22Rv1 (cell line): ENCODE data around the gene OR52L1.

Source experiments
- H3K27ac ChIP-seq: fragments of 450-650 bp; 2 replicates; pipeline ENCODE4 v1.5.1; 2017
- ZFX ChIP-seq: fragments of 450-650 bp; IDR thresholded peaks from 2 replicates; pipeline ENCODE4 v1.6.1; 2017; ENCODE audit warnings: antibody characterized with exemption, borderline replicate concordance
- TF ChIP-seq, protein P1 (sequence below): fragments of 450-650 bp; IDR thresholded peaks from 2 replicates; pipeline ENCODE4 v1.5.1; 2017; ENCODE audit warnings: mild to moderate bottlenecking

The OR52L1 gene

DNA sequence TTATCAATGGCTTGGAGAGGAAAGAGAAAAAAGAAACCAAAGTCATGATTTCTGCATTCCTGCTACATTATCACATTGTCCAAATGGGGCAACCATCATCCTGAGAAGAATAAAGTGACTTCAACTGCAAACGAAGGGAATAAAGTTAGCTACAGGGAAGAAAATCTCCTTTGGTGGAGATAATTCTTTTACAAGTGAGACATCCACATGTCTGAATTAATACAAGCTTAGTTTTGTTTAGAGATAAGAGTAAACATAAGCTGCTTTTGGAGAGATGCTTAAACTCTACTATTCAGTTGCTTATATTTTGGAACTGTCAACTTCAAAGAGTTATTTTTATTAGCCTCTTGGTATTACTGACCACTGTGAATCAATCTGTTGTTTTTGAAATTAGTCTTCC, at the start of gene OR52L1:
OR52L1 (minus strand) TSS at position 101 of the 400 bp plus-strand sequence; CDS start at position 46, 55 bp downstream.
- TF ChIP-seq, protein P1, sequence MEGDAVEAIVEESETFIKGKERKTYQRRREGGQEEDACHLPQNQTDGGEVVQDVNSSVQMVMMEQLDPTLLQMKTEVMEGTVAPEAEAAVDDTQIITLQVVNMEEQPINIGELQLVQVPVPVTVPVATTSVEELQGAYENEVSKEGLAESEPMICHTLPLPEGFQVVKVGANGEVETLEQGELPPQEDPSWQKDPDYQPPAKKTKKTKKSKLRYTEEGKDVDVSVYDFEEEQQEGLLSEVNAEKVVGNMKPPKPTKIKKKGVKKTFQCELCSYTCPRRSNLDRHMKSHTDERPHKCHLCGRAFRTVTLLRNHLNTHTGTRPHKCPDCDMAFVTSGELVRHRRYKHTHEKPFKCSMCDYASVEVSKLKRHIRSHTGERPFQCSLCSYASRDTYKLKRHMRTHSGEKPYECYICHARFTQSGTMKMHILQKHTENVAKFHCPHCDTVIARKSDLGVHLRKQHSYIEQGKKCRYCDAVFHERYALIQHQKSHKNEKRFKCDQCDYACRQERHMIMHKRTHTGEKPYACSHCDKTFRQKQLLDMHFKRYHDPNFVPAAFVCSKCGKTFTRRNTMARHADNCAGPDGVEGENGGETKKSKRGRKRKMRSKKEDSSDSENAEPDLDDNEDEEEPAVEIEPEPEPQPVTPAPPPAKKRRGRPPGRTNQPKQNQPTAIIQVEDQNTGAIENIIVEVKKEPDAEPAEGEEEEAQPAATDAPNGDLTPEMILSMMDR: no peak
- TF ChIP-seq ZFX: no peak
- no peak within 1 kb of the TSS for H3K27ac ChIP-seq

DNA sequence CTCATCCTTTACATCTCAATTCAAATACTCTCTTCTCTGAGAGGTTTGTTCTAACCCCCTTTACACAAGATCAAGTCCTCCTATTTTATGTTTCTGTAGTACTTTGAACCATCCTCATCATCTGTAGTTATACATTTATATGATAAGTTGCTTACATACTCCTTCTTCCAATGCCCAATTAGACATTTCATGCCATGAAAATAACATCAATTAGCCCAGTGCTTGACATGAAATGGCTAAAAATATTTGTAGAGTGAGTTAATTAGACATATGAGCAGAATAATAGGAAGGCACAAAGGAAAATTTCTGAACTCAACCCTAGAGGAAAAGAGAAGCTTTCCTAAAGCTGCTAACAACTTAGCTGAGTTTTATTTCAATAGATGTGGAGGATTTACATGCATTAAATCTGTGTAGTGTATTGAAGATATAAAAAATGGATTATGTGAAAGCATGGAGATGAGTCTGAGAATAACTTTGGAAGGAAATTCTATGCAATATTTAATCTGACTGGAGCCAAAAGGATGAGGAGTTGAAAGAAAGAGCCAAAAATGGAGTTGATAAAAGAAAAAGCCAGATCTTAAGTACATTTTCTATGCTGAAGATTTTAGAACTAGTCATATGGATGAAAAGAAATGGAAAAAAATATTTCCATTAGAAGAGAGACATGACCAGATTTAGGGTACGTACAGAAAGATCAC, 44.1 kb upstream of the OR52L1 start, which contains the start of gene OR56A1:
OR56A1 (minus strand) TSS at position 51 of the 698 bp plus-strand sequence. CDS start 3,066 bp downstream, outside the sequence.
- no peak for TF ChIP-seq ZFX
- TF ChIP-seq, protein P1: no peak
- H3K27ac ChIP-seq: no peak within 1 kb of the TSS

DNA sequence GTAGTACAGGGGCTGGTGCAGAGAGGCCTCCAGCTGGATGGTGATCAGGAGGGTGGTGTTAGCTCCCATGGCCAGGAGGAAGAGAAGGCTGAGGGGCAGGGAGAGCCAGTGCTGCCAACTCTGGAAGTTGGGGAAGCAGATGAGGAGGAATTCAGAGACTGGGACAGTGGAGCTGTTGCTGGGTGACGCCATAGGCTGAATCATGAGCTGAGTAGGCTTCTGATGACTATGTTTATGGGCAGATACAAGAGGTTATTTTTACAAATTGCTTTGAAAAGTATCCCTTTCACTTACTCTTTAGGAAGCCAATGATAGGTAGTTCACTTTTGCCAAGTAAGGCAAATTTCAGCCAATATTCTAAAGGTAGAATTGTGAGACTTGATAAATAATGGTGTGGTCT, 40.7 kb upstream of the OR52L1 start:
- no peak overlapping the region for H3K27ac ChIP-seq
- no peak for TF ChIP-seq ZFX
- TF ChIP-seq, protein P1: no peak

DNA sequence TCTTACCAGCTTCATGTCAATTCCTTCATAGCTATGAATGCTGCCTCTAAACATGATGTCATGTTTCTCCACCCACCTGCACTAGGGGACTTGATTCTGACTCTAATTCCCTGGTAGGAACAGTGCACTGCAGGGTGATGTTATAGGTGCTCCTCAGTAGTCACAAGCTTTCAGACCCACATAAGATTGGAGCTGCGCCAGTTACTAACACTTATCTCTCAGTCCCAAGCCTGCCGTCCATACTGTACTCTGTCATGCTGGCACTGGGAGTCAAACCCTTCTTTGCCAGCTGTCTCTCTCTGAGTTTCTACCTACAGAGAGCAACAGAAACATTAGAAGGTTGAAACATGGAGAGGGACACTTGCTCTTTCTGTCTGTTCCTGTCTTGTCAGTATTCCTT, 38.3 kb upstream of the OR52L1 start:
- H3K27ac ChIP-seq: no peak overlapping the region
- TF ChIP-seq, protein P1: no peak
- TF ChIP-seq ZFX: no peak

DNA sequence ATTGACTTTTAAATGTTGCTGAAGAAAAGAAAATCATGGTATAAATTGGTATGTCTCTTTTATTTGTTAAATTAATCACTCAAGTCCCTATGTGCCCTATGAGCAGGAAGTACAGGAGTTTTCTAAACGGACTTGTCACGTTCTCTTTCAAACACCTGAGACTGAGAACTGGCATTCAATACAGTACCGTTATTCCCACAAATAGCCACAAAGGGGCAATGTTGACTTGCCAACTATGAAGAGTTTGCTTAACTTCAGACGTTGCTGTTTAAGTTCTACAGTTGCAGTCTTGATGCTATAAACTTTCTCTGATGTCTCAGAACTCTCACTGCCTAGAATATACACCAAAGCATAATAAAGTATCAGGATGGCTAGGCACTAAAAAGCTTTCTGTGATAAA, 36.2 kb upstream of the OR52L1 start:
- H3K27ac ChIP-seq: no peak overlapping the region
- TF ChIP-seq ZFX: no peak
- TF ChIP-seq, protein P1: peak; percentile 67

DNA sequence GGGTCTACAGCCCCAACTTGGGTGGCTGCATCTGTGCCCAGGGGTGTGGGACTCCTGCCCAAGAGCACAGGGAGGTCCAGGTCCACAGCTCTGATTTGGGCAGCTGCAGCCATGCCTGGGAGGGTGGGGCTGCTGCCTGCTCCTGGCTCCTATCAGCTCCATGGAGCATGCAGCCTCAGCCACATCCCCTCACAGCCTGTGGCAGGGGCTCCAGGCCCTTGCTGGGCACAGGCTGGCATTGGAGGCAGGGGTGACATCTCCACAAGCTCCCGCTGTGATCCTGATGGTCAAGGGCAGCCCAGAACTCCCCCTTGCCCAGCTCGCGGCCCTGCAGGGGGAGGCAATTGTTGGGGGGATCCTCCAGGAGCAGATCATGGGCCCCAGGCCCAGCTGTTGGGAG, 26.3 kb upstream of the OR52L1 start:
- no peak for TF ChIP-seq ZFX
- TF ChIP-seq, protein P1: no peak
- no peak overlapping the region for H3K27ac ChIP-seq

DNA sequence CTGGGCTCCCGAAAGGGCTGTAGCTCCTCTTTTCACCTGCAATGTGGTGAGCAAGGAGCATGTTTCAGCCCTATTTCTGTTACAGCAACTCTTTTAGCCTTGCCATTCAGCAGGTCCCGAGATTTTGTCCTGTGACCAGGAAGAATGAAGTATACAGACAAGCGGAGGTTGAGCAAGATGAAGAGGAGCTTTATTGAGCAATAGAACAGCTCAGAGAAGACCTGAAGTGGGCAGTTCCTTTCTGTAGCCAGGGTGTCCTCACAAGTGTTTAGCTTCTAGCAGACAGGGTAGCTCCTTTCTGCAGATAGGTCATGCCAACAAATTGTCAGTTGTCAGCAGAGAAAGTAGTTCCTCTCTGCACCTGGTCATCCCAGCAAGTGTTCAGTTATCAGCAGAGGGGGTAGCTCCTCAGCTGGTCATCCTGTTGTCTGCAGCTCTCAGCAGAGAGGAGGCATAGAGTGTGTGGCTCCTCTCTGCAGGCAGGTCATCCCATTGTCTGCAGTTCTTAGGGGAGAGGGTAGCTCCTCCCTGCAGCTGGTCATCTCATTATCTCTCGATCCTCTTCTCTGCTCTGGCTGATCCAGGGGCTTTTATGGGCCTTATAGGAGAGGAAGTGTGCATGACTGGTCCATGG, 25.4 kb upstream of the OR52L1 start:
- TF ChIP-seq, protein P1: no peak
- TF ChIP-seq ZFX: no peak
- H3K27ac ChIP-seq: no peak overlapping the region
